Neutrophil (primary cell): ENCODE data around the gene RRM2.

Experiments used
- H3K27ac ChIP-seq: fragments of 200-600 bp; sonication (generic); 2 replicates; pipeline ENCODE4 v1.5.1; 2016; ENCODE audit warnings: mild to moderate bottlenecking, moderate library complexity
- H3K27me3 ChIP-seq: fragments of 200-600 bp; sonication (generic); 2 replicates; pipeline ENCODE4 v1.6.0; 2016; ENCODE audit warnings: mild to moderate bottlenecking
- H3K36me3 ChIP-seq: fragments of 200-600 bp; sonication (generic); 2 replicates; pipeline ENCODE4 v1.5.1; 2017
- H3K4me1 ChIP-seq, 2 experiments: fragments of 200-600 bp in 1 of 2; sonication (generic) in 1 of 2; 1 replicate in 1 of 2; 2 replicates in 1 of 2; pipeline versions ENCODE4 v1.5.1 to v1.6.1; 2013 to 2016; ENCODE audit warnings: low read depth in 1 of 2, low read length in 1 of 2, mild to moderate bottlenecking in 1 of 2, moderate library complexity in 1 of 2; ENCODE audit not compliant: control insufficient read depth in 1 of 2, insufficient read depth in 1 of 2
- H3K4me3 ChIP-seq, 2 experiments: fragments of 200-600 bp in 1 of 2; sonication (generic) in 1 of 2; 1 replicate in 1 of 2; 2 replicates in 1 of 2; pipeline ENCODE4 v1.5.1; 2013 to 2016; ENCODE audit warnings: low read depth in 1 of 2, low read length in 1 of 2, mild to moderate bottlenecking in 1 of 2, moderate library complexity in 1 of 2
- H3K9me3 ChIP-seq: fragments of 200-600 bp; sonication (generic); 2 replicates; pipeline ENCODE4 v1.5.1; 2016
- CTCF ChIP-seq: fragments of 200-600 bp; sonication (generic); IDR thresholded peaks from 2 replicates; pipeline ENCODE4 v1.5.1; 2016; ENCODE audit warnings: antibody characterized with exemption

Gene RRM2

GRCh38 chr2:10135296-10136089 lies 13.0 kb downstream of the RRM2 start:
- no peak overlapping the region for H3K27ac ChIP-seq
- TF ChIP-seq CTCF: no peak

GRCh38 chr2:10136101-10136934 lies 13.8 kb downstream of the RRM2 start:
- H3K36me3 ChIP-seq: peaks cover 19% of the 10 kb centered on the region
- TF ChIP-seq CTCF: no peak
- H3K4me3 ChIP-seq: no peak overlapping the region
- H3K27me3 ChIP-seq: no peaks in the 10 kb centered on the region
- H3K27ac ChIP-seq: no peak overlapping the region
- H3K9me3 ChIP-seq: no peaks in the 10 kb centered on the region
- H3K4me1 ChIP-seq: no peaks in the 10 kb centered on the region

More at GRCh38 chr2:10135296-10136089, 13.0 kb downstream of the RRM2 start:
- Histone ChIP-seq H3K9me3 (no peaks in the 10 kb centered on the region), H3K36me3 (peaks cover 12% of the 10 kb centered on the region), H3K4me1 (no peaks in the 10 kb centered on the region), H3K4me3 (no peak overlapping the region), H3K27me3 (no peaks in the 10 kb centered on the region)

GRCh38 chr2:10137053-10137843 lies 14.7 kb downstream of the RRM2 start:
- H3K36me3 ChIP-seq: peaks cover 26% of the 10 kb centered on the region
- no peaks in the 10 kb centered on the region for H3K4me1 ChIP-seq
- H3K27me3 ChIP-seq: no peaks in the 10 kb centered on the region
- no peak for TF ChIP-seq CTCF
- no peak overlapping the region for H3K27ac ChIP-seq
- H3K9me3 ChIP-seq: no peaks in the 10 kb centered on the region
- no peak overlapping the region for H3K4me3 ChIP-seq

- Histone ChIP-seq H3K36me3 (peaks cover 36% of the 10 kb centered on the region), H3K4me3 (no peak overlapping the region), H3K27me3 (no peaks in the 10 kb centered on the region), H3K27ac (no peak overlapping the region), H3K4me1 (no peaks in the 10 kb centered on the region), H3K9me3 (no peaks in the 10 kb centered on the region)
- TF ChIP-seq CTCF: no peak
Measured at GRCh38 chr2:10139536-10139935, 17.0 kb downstream of the RRM2 start.

GRCh38 chr2:10140841-10141610 lies 18.5 kb downstream of the RRM2 start:
- H3K4me3 ChIP-seq: no peak overlapping the region
- no peaks in the 10 kb centered on the region for H3K27me3 ChIP-seq
- no peak for TF ChIP-seq CTCF
- no peak overlapping the region for H3K27ac ChIP-seq
- no peaks in the 10 kb centered on the region for H3K9me3 ChIP-seq
- H3K36me3 ChIP-seq: peaks cover 51% of the 10 kb centered on the region
- H3K4me1 ChIP-seq: no peaks in the 10 kb centered on the region
